HS-5 (cell line): ENCODE measurements around the gene PFKM.

Experiments used
- DNase-seq: peaks from one replicate; pipeline ENCODE4 v3.0.0-alpha.2; 2012; ENCODE audit warnings: low read depth

PFKM gene

GRCh38 chr12:48157018-48157888 lies 38.1 kb downstream of the PFKM start, which contains the start of gene ASB8:
ASB8 (minus strand) TSS chr12:48157515; CDS start chr12:48153496, 4,019 bp downstream.
- DNase-seq, result peak; percentile 92

- no peak for DNase-seq
Observed at GRCh38 chr12:48157889-48158370, 38.8 kb downstream of the PFKM start.

DNA sequence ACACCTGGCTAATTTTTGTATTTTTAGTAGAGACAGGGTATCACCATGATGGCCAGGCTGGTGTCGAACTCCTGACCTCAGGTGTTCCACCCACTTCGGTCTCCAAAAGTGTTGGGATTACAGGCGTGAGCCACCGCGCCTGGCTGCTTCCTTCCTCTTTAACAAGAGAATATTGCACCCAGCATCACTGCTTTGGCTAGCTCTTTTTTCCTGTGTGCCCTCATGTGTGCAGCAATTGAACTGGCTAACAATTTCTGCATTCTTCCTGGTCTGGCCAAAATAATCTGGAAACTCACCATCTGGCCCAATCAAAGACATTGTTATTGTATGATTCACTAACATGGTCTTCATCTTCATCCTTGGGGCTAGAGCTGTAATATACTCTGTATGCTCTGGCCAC lies 40.9 kb downstream of the PFKM start:
- DNase-seq, result no peak

DNA sequence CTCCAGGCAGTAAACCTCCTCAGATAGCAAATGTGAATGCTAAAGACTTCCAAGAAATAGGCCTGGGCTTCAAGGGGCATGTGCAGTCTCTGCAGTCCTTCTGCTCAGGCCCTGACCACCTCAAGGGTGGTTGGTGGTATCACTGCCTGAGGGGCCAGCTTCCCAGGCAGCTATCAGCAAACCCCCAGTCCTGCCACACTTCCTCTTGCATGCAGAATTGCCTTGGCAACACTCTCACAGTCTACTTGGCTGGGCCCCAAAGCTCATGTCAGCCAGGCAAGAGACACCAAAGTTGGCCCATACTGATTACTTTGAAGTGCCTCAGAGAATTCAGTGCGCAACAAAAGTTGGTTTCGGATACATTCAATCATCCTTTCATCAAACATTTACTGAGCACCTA lies 41.6 kb downstream of the PFKM start:
- DNase-seq, result no peak

DNA sequence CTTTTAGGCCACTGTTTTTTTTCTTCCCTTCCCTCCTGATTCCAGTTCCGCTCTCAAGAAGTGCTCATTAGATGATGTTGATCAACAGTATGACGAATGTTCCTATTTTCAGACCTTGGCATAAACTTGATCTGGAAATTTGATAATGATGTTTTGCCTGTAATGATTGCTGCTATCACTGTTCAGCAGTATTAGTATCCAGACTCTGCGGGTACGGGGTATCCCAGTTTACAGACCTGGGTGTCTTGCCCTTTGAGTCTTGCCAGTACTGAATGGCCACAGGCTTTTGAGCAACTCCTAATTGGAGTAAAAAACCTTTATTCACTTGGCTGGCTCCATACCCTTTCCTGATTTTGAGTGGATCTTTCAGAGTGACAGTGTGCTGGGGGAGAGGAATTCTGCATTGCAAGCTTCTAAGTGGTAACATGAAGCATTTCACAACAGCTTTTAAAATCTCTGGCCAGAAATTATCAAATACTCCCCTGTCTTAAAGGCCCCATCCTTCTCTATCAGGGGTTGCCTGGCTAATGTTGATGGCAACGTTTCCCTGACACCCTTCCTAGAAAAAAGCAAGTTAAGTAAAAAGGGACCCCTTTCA lies 44.1 kb downstream of the PFKM start:
- no peak for DNase-seq

- no peak for DNase-seq
Observed at GRCh38 chr12:48164451-48164850, 45.3 kb downstream of the PFKM start.

- DNase-seq, result peak; percentile 15
Observed at GRCh38 chr12:48165089-48165981, 46.2 kb downstream of the PFKM start.

DNA sequence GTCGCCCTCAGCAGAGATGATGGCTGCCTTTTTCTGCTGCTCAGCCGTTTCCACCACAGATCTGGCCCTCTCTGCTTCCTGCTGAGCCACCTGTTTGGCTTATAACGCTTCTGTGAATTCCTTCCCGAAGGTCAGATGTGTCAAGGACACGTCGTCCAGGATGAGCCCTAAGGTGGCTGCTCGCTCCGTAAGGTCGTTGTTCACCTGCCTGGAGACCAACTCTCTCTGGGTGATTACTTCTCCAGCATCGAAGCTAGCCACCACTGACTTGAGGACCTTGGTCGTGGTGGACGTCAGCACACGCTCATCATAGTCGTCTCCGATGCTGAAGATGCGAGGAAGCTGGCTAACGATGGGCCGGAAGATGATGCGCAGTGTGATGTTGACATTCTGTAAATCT lies 49.8 kb downstream of the PFKM start:
- DNase-seq, result no peak

DNA sequence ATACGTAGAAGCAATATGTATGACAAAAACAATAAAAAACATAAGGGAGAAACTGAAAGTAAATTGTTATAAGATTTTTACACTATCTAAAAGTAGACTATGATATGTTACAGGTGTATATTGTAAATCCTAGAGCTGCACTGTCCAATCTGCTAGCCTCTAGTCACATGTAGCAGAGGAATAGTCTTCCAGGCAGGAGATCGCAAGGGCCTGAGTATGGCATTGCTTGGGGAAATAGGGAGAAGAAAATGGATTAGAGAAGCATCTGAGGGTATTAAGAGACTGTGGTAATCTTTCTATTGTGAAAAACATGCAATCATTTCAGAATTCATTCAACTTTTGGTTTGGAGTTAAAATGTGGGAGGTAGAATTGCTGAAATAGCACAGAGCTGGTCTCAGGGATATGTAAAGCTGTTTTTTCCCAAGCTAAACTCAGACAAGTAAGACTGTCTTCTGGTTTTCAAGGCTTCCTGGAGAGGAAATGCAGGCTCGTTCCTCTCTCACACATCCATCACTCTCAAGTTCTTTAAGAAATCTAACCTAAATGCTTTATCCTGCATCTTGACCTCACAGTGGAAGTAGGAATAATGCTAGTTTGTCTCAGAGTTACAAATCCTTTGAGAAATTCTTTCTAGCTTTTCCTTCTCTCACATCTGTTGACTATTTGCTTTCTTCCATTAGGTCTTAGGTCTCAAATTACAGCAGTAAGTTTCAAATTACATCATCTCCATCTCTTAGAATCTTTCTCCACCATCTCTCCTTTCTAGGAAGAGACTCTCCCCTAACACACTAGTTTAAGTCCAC lies 56.7 kb downstream of the PFKM start:
- no peak for DNase-seq

GRCh38 chr12:48176417-48176751 lies 57.2 kb downstream of the PFKM start:
- no peak for DNase-seq

- DNase-seq, result no peak
Observed at GRCh38 chr12:48177982-48178381, 58.8 kb downstream of the PFKM start.

- DNase-seq, result no peak
Observed at GRCh38 chr12:48179466-48179865, 60.3 kb downstream of the PFKM start.

DNA sequence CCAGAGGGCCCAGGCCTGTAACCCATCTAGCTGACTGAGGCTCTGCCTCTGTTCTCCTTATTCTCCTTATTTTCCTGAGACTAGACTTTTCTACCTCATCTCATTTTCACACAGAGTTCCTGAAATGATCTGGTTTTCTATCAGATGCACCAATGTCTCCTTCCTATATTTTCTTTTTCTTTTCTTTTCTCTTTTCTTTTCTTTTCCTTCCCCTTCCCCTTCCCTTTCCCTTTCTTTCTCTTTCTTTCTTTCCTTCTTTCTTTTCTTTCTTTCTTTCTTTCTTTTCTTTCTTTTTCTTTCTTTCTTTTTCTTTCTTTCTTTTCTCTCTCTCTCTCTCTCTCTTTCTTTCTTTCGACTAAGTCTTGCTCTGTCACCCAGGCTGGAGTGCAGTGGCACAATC lies 61.3 kb downstream of the PFKM start:
- no peak for DNase-seq

DNA sequence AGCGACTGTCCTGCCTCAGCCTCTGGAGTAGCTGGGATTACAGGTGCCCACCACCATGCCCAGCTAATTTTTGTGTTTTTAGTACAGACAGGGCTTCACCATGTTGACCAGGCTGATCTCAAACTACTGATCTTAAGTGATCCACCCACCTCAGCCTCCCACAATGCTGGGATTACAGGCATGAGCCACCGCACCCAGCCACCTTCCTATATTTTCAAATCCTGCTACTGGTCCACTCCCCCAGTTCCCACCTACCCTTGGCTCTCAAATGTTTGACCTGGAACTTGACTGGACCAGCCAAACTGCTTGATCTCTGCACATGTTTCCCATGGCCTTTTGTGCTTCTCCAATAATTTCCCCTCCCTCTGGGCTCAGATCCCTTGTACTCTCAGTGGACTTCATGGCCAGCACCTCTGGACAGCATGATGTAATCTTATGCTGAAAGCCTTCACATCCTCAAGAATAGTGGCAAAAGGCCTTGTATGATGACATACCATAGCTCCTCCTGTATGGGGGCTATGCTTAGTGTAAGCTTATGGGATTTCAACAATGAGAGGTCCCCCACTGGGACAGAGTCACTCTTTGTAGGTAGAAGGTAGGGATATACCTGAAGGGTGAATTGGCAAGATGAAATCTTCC lies 61.8 kb downstream of the PFKM start:
- no peak for DNase-seq

GRCh38 chr12:48182631-48183030 lies 63.5 kb downstream of the PFKM start:
- no peak for DNase-seq

DNA sequence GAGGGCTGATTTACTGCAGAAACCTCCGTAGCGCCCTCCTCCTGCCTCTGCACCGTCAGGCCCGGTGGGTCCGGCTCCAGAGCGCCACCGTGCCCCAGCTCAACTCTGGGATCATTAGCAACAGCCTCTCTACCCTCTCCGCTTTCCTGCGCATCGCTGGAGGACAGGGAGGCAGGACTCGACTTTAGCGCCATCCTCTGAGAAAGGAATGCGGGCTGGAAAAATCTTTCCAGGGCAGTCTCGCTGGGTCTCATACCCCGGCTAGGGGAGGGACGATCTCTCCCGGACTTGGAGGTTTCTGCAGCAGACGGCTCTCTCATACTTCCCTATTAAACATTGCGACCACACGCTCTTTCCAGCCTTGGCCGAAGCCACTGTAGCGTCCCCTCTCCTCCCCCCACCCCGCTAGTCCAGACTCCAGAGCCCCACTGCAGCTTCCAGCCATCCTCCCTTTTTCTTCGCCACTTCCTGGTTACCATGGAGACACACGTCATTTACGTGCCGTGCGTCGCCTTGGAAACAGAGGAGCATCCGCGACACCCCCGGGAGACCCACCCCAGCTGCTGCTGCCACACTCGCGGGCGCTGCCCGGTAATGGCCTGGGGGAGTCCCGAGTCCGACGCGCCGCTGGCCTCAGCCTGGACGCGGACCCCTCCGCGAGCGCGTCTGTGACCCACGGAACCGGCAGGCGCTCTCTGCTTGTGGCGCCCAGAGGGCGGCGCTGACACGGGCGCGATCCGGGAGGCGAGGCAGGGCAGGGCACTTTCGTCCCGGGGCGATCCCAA lies 64.1 kb downstream of the PFKM start, which contains the start of gene CCDC184:
TSS of gene CCDC184 (plus strand) at position 554 of the 785 bp plus-strand sequence. CDS start 479 bp downstream, outside the sequence.
- peak; percentile 66 for DNase-seq

DNA sequence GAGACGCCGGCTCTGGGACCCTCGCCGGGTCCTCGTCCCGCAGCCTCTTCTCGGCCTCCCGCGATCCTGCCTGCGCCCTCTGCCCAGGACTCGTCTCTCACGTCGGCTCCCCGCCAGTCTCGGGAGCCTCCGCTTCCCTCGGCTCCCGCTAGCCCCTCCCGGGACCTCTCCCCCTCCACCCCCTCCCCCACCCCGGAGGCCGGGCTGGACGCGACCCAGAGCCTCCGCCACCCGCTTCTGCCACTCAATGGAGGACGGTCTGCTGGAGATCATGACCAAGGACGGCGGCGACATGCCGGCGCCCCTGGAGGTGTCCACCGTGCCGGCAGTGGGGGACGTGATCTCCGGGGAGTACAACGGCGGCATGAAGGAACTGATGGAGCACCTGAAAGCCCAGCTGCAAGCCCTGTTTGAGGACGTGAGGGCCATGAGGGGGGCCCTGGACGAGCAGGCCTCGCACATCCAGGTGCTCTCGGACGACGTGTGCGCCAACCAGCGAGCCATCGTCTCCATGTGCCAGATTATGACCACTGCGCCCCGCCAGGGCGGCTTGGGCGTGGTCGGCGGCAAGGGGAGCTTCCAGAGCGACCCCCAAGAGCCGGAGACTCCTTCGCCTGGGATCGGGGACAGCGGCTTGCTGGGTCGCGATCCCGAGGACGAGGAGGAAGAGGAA lies 64.8 kb downstream of the PFKM start:
- no peak for DNase-seq

DNA sequence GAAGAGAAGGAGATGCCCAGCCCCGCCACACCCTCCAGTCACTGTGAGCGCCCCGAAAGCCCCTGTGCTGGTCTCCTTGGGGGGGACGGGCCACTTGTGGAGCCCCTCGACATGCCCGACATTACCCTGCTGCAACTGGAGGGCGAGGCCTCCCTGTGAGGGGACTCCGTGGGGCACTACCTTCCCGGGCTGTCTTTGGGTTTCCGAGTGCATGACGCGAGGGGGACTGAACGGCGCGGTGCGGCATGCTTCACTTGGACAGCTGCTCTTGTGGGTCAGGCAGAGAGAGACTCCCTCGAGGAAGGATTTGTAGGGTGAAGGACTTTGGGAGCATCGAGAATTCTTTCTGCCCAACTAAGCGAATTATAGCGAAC lies 65.4 kb downstream of the PFKM start:
- no peak for DNase-seq

DNA sequence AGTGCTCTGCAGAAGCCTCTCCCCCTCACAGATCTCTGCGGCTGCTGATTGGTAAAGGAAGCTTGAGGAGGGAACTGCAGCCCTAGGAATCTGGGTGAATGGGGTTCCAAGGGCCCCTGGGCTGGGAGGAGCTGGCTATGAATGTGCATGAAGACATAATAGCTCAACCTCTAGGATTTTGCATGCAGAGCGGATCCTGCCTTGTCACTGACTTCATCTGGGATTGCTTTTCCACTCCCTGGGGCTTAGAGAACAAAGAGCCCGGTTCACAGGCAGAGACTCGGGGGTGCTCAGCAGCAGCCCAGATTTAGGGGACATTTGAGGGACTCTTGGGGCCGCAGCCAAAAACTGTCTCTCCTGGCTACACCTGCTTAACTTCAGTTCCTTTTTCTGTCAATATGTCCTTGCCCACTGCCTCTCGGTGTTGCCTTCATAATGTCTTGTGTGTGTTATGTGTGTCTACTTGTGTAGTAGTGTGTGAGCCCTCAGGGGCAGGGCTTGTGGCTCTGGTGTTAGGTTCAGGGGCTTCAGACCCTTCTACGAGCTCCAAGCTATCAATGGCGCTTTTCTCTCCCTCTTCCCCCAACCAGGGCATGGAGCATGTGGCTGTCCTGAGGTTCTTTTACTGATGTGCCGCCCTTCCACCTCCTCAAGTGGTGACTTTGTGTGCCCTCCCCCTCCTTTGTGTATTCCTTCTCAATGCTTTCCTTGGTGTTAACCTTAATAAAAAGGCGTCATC lies 66.2 kb downstream of the PFKM start:
- no peak for DNase-seq
